Endothelial cell of umbilical vein (primary cell): ENCODE data around the gene USP7. TPM values are rescaled to one million over a fixed set of nuclear protein-coding genes. Genes with fewer than 3 reads are reported as not detected.

Experiments
- BruUV-seq: library from RNA; stranded (reverse); fragments of 400-500 nt; replicated peaks from 2 replicates; lab custom pipeline; 2021; lab: Mats Ljungman, UMichigan
- CTCF ChIA-PET: fragments of 300-600, 350-600 bp; sonication (Branson Sonifier 250); formaldehyde crosslinking; loops from one replicate; lab custom pipeline; 2021; ENCODE audit warnings: antibody characterized with exemption, inconsistent platforms; lab: Charles Lee
- POLR2A ChIA-PET: fragments of 300-600, 350-600 bp; sonication (Branson Sonifier 250); formaldehyde crosslinking; loops from one replicate; lab custom pipeline; 2021; ENCODE audit warnings: antibody characterized with exemption, inconsistent platforms; lab: Charles Lee
- DNase-seq: peaks from one replicate; pipeline ENCODE4 v3.0.0-alpha.2; 2011; ENCODE audit warnings: low read depth, low spot score
- FAIRE-seq: peaks from 2 replicates; lab custom pipeline; 2011; peaks lifted over from hg19 to GRCh38; lab: Jason Lieb, UNC
- H2AFZ ChIP-seq: 2 replicates; pipeline ENCODE4 v1.6.0; 2012; ENCODE audit warnings: low read depth, low read length, control low read depth, inconsistent platforms
- H3K27ac ChIP-seq: 2 replicates; pipeline ENCODE4 v1.5.1; 2011; ENCODE audit warnings: low read depth, mild to moderate bottlenecking, control low read depth, low read length, moderate library complexity; ENCODE audit not compliant: insufficient read depth
- H3K27me3 ChIP-seq, 2 experiments: 2 replicates each; pipeline versions ENCODE4 v1.6.0 to v1.6.1; 2011; ENCODE audit warnings: low read length in 2 of 2, mixed read lengths in 1 of 2; ENCODE audit not compliant: control insufficient read depth in 2 of 2, insufficient read depth in 2 of 2
- H3K36me3 ChIP-seq, 2 experiments: 2 replicates in 1 of 2; 3 replicates in 1 of 2; pipeline ENCODE4 v1.5.1; 2011; ENCODE audit warnings: low read length in 2 of 2, mild to moderate bottlenecking in 1 of 2, moderate library complexity in 1 of 2; ENCODE audit not compliant: control insufficient read depth in 2 of 2, insufficient read depth in 2 of 2; ENCODE audit errors: extremely low read depth in 1 of 2
- H3K4me1 ChIP-seq: 3 replicates; pipeline ENCODE4 v1.5.1; 2011; ENCODE audit warnings: mild to moderate bottlenecking, low read length; ENCODE audit not compliant: control insufficient read depth, insufficient read depth; ENCODE audit errors: extremely low read depth
- H3K4me2 ChIP-seq: 2 replicates; pipeline ENCODE4 v1.6.1; 2011; ENCODE audit warnings: low read length, control low read depth, mixed read lengths; ENCODE audit not compliant: insufficient read depth
- H3K4me3 ChIP-seq, 3 experiments: fragments of 200-600 bp in 1 of 3; sonication (generic), shearing (Covaris generic) in 1 of 3; replicated peaks in 1 of 3; 2 replicates each; pipeline ENCODE4 v1.5.1; 2011 to 2016; ENCODE audit warnings: control low read depth in 3 of 3, low read length in 3 of 3, mild to moderate bottlenecking in 2 of 3, inconsistent platforms in 1 of 3, low read depth in 1 of 3, moderate library complexity in 1 of 3; ENCODE audit not compliant: insufficient read depth in 1 of 3
- H3K79me2 ChIP-seq: 2 replicates; pipeline ENCODE4 v1.6.0; 2012; ENCODE audit warnings: low read length, inconsistent platforms; ENCODE audit not compliant: control insufficient read depth, insufficient read depth
- H3K9ac ChIP-seq: replicated peaks from 2 replicates; pipeline ENCODE3; 2011; ENCODE audit warnings: low read length, control low read depth; ENCODE audit not compliant: insufficient read depth; ENCODE audit errors: extremely low read depth
- H3K9me1 ChIP-seq: replicated peaks from 3 replicates; pipeline ENCODE4 v1.6.0; 2011; ENCODE audit warnings: mild to moderate bottlenecking, low read length; ENCODE audit not compliant: control insufficient read depth, insufficient read depth; ENCODE audit errors: extremely low read depth
- H3K9me3 ChIP-seq: replicated peaks from 2 replicates; pipeline ENCODE4 v1.5.1; 2012; ENCODE audit warnings: low read length, inconsistent platforms; ENCODE audit not compliant: control insufficient read depth, insufficient read depth
- H4K20me1 ChIP-seq: replicated peaks from 2 replicates; pipeline ENCODE3; 2011; ENCODE audit warnings: mild to moderate bottlenecking, low read length; ENCODE audit not compliant: control insufficient read depth, insufficient read depth; ENCODE audit errors: extremely low read depth
- CTCF ChIP-seq, 2 donors: IDR thresholded peaks; 1 replicate in 1 of 2; 2 replicates in 1 of 2; pipeline ENCODE4 v1.5.1; 2011; ENCODE audit warnings: low read length in 2 of 2, mild to moderate bottlenecking in 2 of 2, moderate library complexity in 2 of 2, control low read depth in 1 of 2, inconsistent platforms in 1 of 2, low read depth in 1 of 2; ENCODE audit not compliant: insufficient read depth in 1 of 2; ENCODE audit errors: extremely low read depth in 1 of 2
- FOS ChIP-seq: IDR thresholded peaks from 2 replicates; pipeline ENCODE4 v1.6.1; 2011; ENCODE audit warnings: mild to moderate bottlenecking, low read length, moderate library complexity, borderline replicate concordance; ENCODE audit not compliant: insufficient read depth
- MYC ChIP-seq: IDR thresholded peaks from one replicate; pipeline ENCODE4 v1.6.1; 2011; ENCODE audit warnings: mild to moderate bottlenecking, low read depth, low read length
- dilution Hi-C: fragments of 300-500 bp; cut with MboI; formaldehyde crosslinking; loops from one replicate; pipeline ENCODE4 v1.15.0; 2019; ENCODE audit warnings: low sequenced_read_pairs; ENCODE audit not compliant: extremely low pct_ligation_motif_present
- intact Hi-C: fragments of 100-400 bp; cut with micrococcal nuclease; formaldehyde crosslinking; loops from one replicate; pipeline ENCODE4 v1.10.0; 2022
- polyA plus RNA-seq, 4 experiments: library from polyadenylated mRNA; depleted of rRNA in 3 of 4; stranded (reverse) in 3 of 4; unstranded in 1 of 4; fragments of >200 nt; gene quantifications; 2 replicates each; pipeline versions ENCODE4 v1.2.1 to v1.2.3, GENCODE V29; 2011 to 2012; ENCODE audit warnings: missing spikeins in 1 of 4
- total RNA-seq: library from RNA; stranded (reverse); gene quantifications from 2 replicates; pipeline ENCODE4 v1.2.3, GENCODE V29; 2021

The USP7 gene
- total and polyA plus RNA-seq, 2 donors (not counting 3 experiments of a cell fraction or from before 2014, with no cell fraction given): 17.7 to 130 TPM

GRCh38 chr16:8936421-8936820, 27.3 kb downstream of the USP7 start:
- Histone ChIP-seq H3K36me3 (no peaks in the 10 kb centered on the region), H3K9me3 (no peaks in the 10 kb centered on the region), H3K4me2 (no peak overlapping the region), H3K4me1 (no peaks in the 10 kb centered on the region), H3K27me3 (no peaks in the 10 kb centered on the region), H3K9me1 (no peaks in the 10 kb centered on the region), H3K27ac (no peak overlapping the region), H2AFZ (no peak overlapping the region), H3K4me3 (no peak overlapping the region), H3K9ac (no peak overlapping the region), H3K79me2 (peaks cover 99% of the 10 kb centered on the region), H4K20me1 (peaks cover 19% of the 10 kb centered on the region)
- no TSS peak for BruUV-seq
- peak; percentile 29 for DNase-seq
- TF ChIP-seq CTCF (IDR thresholded peaks at IDR 0.05; ENCODE audit: extremely low read depth in 1 of 2, insufficient read depth in 1 of 2, low read depth in 1 of 2, low read length in 2 of 2) (peak; percentile 27 to 57), FOS (no peak)
- dilution Hi-C loops (no loop called here), intact Hi-C loops (loop anchor here (1.0 kb wide), 2 partner anchors 72 to 198 kb away; no protein-coding TSS in a partner anchor)
- ChIA-PET POLR2A (interaction anchor here (0.6 kb wide), 1 partner anchor 155 kb away, joined by 3 read pairs; the partner anchor contains the start of gene HAPSTR1), CTCF (interaction anchor here (0.6 to 5.2 kb wide), 14 partner anchors 9 to 203 kb away, joined by 3 to 76 read pairs (median 4); no protein-coding TSS in a partner anchor)
- FAIRE-seq: peak; percentile 85

- H3K27ac ChIP-seq: no peak overlapping the region
- dilution Hi-C loops: no loop called here
- H3K4me1 ChIP-seq: no peaks in the 10 kb centered on the region
- BruUV-seq: no TSS peak
- TF ChIP-seq CTCF (IDR thresholded peaks at IDR 0.05; ENCODE audit: extremely low read depth in 1 of 2, insufficient read depth in 1 of 2, low read depth in 1 of 2, low read length in 2 of 2): peak in 1 of 2 donors; percentile 11
- no peak for TF ChIP-seq MYC
- no peak overlapping the region for H3K4me3 ChIP-seq
- FAIRE-seq (no peak), DNase-seq (no peak)
- H2AFZ ChIP-seq: no peak overlapping the region
- H4K20me1 ChIP-seq: peaks cover 19% of the 10 kb centered on the region
- no peaks in the 10 kb centered on the region for H3K9me3 ChIP-seq
- intact Hi-C loops: loop anchor here (1.0 kb wide), 2 partner anchors 72 to 198 kb away; no protein-coding TSS in a partner anchor
- no peak overlapping the region for H3K9ac ChIP-seq
- no peak overlapping the region for H3K4me2 ChIP-seq
- peaks cover 99% of the 10 kb centered on the region for H3K79me2 ChIP-seq
- no peaks in the 10 kb centered on the region for H3K9me1 ChIP-seq
- no peaks in the 10 kb centered on the region for H3K27me3 ChIP-seq
- CTCF ChIA-PET: interaction anchor here (0.6 to 5.2 kb wide), 14 partner anchors 8 to 203 kb away, joined by 3 to 76 read pairs (median 4); no protein-coding TSS in a partner anchor
- POLR2A ChIA-PET: interaction anchor here (0.6 kb wide), 1 partner anchor 35 kb away, joined by 3 read pairs; no protein-coding TSS in a partner anchor
- H3K36me3 ChIP-seq: no peaks in the 10 kb centered on the region
These were observed 27.7 kb downstream of the USP7 start for GRCh38 chr16:8935989-8936388.
